Activated naive CD4-positive, alpha-beta T cell (primary cell): ENCODE results near the gene NEO1.

Experiments
- DNase-seq, 4 experiments: peaks; one replicate each; lab custom pipeline; 2025; lab: John Stamatoyannopoulos, UW

Gene NEO1

GRCh38 chr15:73078722-73079121, 26.5 kb downstream of the NEO1 start:
- no peak for DNase-seq

DNA sequence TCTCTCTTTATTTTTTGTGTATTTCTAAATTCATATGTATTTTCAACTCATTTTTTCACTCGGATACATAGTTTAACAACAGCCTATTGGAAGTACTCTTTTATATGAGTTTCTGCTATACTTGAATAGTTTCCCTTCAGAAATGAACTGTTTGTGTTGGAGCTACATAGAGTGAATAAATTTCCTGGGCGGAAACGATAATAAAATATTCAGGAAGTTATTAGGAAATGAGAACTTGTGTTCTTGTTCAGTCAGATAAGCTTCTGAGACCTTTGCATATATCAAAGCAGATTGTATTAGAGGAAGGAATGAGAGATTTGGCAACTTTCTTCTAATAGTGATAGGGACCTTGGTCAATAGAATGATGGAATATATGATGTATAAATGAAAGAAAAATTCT, 27.3 kb downstream of the NEO1 start:
- DNase-seq, result no peak

- no peak for DNase-seq
These were observed 29.2 kb downstream of the NEO1 start for GRCh38 chr15:73081321-73081958.

DNA sequence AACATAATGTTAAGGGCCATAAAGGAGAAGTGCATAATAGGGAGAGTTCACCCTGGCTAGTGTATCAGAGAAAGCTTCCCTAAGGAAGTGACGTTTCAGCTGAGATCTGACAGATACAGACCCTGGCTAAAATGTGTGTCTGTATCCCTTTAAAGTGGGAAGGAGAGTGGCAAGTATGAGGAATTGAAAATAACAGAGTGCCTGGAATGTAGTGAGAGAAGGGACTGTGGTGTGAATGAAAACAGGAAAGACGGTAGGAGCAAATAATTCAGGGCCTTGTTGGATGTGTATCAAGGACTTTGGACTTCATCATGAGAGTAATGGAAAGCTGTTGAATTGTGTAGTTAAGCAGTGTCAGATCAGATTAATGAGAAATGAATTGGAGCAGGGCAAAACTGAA, 30.5 kb downstream of the NEO1 start:
- DNase-seq, result no peak

DNA sequence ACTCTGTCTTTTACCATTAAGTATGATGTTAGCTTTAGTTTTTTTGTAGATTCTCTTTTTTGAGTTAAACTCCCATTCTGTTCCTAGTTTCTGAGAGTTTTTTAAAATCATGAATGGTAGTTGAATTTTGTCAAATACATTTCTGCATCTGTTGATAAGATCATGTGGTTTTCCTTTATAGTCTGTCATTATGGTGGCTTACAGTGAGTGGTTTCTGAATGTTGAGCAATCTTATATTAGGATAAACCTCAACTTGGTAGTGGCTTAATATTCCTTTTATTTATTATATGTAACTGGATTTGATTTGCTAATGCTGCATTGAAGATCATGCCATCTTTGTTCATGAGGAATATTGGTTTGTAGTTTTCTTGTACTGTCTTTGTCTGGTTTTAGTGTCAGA, 34.8 kb downstream of the NEO1 start:
- no peak for DNase-seq

DNA sequence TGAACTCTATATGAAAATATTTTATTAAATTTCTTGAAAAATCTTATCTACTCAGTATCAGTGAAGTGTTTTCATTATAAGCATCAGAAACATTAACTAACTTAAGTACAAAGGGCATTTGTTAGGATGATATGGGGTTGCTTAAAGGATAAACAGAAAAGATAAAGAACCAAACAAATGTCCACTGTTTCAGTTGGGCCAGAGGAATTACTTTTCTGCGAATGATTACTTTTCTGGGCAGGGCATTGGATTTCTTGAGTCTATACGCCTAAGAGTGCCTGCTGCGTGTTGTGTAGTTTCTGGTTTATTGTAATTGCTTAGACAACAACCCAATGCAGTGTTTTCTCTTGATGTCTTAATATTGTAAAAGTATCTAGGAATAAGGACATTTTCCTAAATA, 52.8 kb downstream of the NEO1 start:
- DNase-seq, result no peak

GRCh38 chr15:73108676-73109075, 56.4 kb downstream of the NEO1 start:
- no peak for DNase-seq

- DNase-seq, result no peak
These were observed 57.5 kb downstream of the NEO1 start for GRCh38 chr15:73109765-73110164.

DNA sequence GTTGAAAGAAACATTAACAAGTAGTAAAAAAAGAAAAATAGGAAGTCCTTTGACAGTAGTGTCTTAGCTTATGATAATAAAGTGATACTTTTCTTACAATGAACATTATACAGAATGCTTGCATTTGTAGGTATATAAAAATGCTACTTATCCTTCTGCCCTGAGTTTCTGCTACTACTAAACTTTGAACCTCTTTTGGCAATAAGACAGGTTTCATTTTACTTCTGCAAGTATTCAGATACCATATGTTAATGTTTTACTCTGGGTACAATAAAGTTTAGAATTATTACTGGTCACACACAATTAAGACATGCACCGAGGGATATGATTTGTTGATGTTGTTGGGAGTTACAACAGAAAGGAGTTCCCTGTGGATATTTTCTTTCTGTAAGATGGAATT, 57.9 kb downstream of the NEO1 start:
- no peak for DNase-seq

DNA sequence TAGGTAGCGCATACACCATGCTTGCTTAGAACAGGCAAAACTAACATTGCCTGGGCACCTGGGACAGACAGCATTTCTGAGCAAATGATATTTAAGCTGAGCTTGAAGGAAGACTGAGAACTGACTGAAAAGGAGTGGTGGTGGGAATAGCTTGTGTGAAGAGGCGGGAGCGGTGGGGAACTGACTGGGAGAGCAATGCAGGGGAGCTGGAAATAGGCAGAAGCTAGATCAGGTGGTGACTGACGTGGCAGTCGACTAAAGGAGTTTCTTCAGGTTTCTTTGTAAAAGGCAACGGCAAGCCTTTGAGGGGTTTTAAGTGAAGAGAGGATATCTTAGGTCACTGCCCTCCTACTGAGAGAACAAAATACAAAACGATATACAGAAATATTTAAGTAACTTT, 61.8 kb downstream of the NEO1 start:
- DNase-seq, result no peak

DNA sequence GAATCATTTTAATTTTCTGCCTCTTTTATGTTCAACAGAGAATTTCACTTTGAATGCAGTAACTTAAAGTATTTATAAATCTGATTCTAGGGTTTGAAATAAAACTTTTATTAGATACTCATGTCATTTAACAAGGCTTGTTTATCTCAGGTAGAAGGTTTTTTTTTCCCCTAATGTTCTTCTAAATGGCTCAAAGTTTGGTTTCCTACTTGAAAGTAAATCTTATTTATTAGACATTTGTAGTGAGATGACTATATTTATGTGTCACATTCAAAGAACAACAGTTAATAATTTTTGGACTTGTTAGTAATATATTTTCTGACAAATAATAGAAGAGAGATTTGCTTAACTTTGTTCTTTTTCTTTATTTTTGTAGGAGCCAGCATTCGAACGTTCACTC, 63.9 kb downstream of the NEO1 start:
- no peak for DNase-seq

GRCh38 chr15:73118055-73118454, 65.8 kb downstream of the NEO1 start:
- DNase-seq, result no peak

DNA sequence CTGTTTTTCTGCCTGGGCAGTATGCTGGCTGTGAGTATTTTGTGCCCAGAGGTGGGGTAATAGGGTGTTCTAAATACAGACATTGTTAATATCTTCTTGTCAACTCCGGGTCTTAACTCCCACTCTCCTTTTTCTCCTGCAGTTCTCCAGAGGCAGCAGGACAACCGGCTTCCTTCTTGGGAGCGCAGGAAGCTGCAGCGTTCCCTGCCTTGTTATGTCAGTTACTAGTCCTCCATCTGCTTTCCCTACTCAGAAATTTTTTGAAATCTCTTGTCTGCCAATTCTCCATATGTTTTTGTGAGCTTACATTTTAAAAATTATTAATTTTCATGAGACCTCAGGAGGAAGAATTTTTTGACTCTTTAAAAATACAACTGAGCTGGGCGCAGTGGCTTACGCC, 67.2 kb downstream of the NEO1 start:
- no peak for DNase-seq

DNA sequence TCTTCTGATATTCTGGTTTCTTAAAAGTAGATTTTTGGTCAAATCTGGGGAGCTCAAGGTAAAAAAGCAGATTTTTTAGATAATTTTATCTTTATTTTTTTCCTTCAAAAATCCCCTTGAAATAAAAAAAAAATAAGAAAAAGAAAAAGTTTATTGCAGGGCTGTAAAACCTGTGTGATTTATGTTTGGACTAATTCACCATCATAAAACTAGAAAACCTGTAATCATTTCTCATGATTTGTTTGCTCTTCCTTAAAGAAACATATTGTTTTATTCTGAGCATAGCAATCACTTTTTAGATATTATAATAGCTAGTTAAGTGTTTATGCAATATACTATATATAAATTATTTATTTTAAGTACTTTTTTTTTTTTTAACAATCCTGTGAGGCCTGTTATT, 68.0 kb downstream of the NEO1 start:
- no peak for DNase-seq

- no peak for DNase-seq
These were observed 73.0 kb downstream of the NEO1 start for GRCh38 chr15:73125219-73125618.

- no peak for DNase-seq
These were observed 75.2 kb downstream of the NEO1 start for GRCh38 chr15:73127302-73127936.

GRCh38 chr15:73130830-73131229, 78.6 kb downstream of the NEO1 start:
- DNase-seq, result no peak

DNA sequence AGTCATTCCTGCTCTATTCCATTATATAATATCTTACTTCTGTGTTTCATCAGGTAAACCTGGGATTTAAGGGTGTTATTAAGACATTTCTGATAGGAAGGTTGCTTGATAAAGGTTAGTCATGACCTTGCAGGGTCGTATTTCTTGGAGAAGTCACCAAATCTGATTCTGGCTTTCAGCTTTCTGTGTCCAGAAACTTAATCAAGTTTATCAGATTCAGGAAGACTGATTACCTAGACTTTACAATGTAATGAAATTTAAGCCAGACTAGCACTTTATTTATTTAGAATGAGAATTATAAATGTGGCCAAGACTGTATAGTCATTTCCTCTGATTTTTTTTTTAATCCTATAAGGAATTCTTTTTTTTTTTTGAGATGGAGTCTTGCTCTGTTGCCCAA, 81.9 kb downstream of the NEO1 start:
- DNase-seq, result no peak

- DNase-seq, result no peak
These were observed 86.9 kb downstream of the NEO1 start for GRCh38 chr15:73139041-73139743.

DNA sequence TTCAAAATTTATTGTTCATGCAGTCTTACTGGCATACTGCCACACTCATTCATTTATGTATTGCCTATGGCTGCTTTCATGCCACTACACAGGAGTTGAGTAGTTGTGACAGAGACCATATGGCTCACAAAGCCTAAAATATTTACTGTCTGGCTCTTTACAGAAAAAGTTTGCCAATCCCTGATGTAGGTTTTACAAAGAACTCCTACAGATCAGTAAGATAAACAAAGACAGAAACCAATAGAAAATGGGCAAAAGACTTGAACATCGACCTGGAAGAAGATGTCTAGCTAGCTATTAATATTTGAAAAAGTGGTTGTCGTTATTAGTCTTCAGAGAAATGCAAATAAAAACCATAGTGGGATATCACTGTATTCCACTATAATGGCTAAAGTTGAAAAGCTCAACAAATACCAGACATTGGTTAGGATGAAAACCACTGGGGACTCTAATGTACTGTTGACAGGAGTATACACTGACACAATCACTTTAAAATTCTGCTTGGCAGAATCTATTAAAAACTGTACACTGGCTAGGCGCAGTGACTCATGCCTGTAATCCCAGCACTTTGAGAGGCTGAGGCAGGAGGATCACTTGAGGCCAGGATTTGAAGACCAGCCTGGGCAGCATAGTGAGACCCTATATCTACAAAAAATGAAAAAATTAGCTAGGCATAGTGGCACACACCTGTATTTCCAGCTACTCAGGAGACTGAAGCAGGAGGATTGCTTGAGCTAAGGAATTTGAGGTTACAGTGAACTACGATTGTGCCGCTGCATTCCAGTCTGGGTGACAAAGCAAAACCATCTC, 87.7 kb downstream of the NEO1 start:
- no peak for DNase-seq

GRCh38 chr15:73141216-73141900, 89.1 kb downstream of the NEO1 start:
- no peak for DNase-seq
